Esophagus muscularis mucosa (tissue), 4 donors: ENCODE results near the gene NPTN. TPM values are rescaled to one million over a fixed set of nuclear protein-coding genes. Genes with fewer than 3 reads are reported as not detected.

Source experiments
- DNase-seq: peaks from one replicate; pipeline ENCODE4 v3.0.0-alpha.2; 2017; ENCODE audit errors: extremely low spot score
- H3K27ac ChIP-seq, 4 donors: fragments of 200-600 bp; sonication (generic); replicated peaks in 1 of 4; 1 replicate in 3 of 4; 2 replicates in 1 of 4; pipeline ENCODE4 v1.5.1; 2016 to 2019; ENCODE audit warnings: mild to moderate bottlenecking in 1 of 4
- H3K27me3 ChIP-seq, 4 donors: fragments of 200-600 bp; sonication (generic); one replicate each; pipeline versions ENCODE4 v1.5.1 to v1.6.0; 2016 to 2019
- H3K36me3 ChIP-seq, 4 donors: fragments of 200-600 bp; sonication (generic); one replicate each; pipeline ENCODE4 v1.5.1; 2016 to 2019
- H3K4me1 ChIP-seq, 4 donors: fragments of 200-600 bp; sonication (generic); one replicate each; pipeline ENCODE4 v1.5.1; 2016 to 2019
- H3K4me3 ChIP-seq, 4 donors: fragments of 200-600 bp; sonication (generic); 1 replicate in 2 of 4; 2 replicates in 2 of 4; pipeline ENCODE4 v1.5.1; 2016 to 2019; ENCODE audit warnings: mild to moderate bottlenecking in 4 of 4, moderate library complexity in 1 of 4
- H3K9me3 ChIP-seq, 4 donors: fragments of 200-600 bp; sonication (generic); 1 replicate in 3 of 4; 2 replicates in 1 of 4; pipeline ENCODE4 v1.5.1; 2016 to 2019
- EP300 ChIP-seq: sonication (generic); formaldehyde crosslinking; IDR thresholded peaks from one replicate; pipeline ENCODE4 v1.6.1; 2017; ENCODE audit warnings: antibody characterized with exemption
- POLR2A ChIP-seq: fragments of 450-650 bp; IDR thresholded peaks from one replicate; pipeline ENCODE4 v1.6.1; 2017; ENCODE audit warnings: antibody characterized with exemption, moderate library complexity, mild to moderate bottlenecking, low read depth
- POLR2AphosphoS5 ChIP-seq, 2 donors: sonication (generic); formaldehyde crosslinking; IDR thresholded peaks; one replicate each; pipeline ENCODE4 v1.6.1; 2017; ENCODE audit warnings: antibody characterized with exemption in 2 of 2
- WGBS: methylation state at CpG from one replicate; pipeline ENCODE4 v1.1.5; 2018; 5-methylcytosine and 5-hydroxymethylcytosine counted together
- intact Hi-C: fragments of 100-400 bp; cut with DNase I; formaldehyde crosslinking; loops from one replicate; pipeline ENCODE4 v1.15.1; 2023
- total RNA-seq, 4 donors: library from RNA; depleted of rRNA; stranded (reverse); fragments of >200 nt; gene quantifications; one replicate each; pipeline versions ENCODE4 v1.1.0 to v1.2.1, GENCODE V29; 2016
- TF ChIP-seq, protein P1 (sequence below), 3 experiments: fragments of 200-600 bp in 2 of 3; fragments of 450-650 bp in 1 of 3; sonication (generic) in 2 of 3; IDR thresholded peaks; one replicate each; pipeline ENCODE4 v1.5.1; 2017 to 2019; ENCODE audit warnings: antibody characterized with exemption in 3 of 3, mild to moderate bottlenecking in 2 of 3, moderate library complexity in 1 of 3

The NPTN gene
- total RNA-seq, 4 donors from 2014 or later, result 218 to 281 (median 246) TPM

DNA sequence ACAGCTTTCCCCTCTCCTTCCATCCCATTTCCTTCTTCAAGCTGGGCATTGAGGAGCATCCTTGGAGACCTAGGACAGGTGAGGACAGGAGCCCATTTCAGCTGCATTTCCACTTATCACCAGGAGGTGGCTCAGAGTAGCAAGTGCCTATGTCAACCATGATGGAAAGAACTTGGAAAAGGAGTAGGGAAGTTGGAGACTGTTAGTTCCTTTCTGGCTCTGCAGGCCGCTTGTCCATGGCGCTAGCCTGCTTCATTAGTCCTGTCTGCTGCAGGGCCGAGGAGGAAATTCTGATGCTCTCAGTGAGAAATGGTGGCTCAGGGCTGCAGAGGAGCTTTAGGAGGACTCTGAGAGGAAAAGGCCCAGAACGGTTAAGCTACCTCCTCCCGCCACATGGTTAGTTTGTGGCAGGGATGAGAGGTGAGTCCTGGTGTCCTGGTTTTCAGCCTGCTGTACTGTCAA lies 44.0 kb upstream of the NPTN start:
- no peaks in the 10 kb centered on the region for H3K36me3 ChIP-seq
- peaks cover 0 to 7% (median 3%) of the 10 kb centered on the region in 4 donors for H3K4me1 ChIP-seq
- H3K27me3 ChIP-seq, result peaks cover 0 to 14% (median 0%) of the 10 kb centered on the region in 4 donors
- H3K4me3 ChIP-seq, result no peak overlapping the region
- no peak overlapping the region for H3K27ac ChIP-seq
- intact Hi-C loops, result loop anchor here (1.0 kb wide), 1 partner anchor 23 kb away; no protein-coding TSS in a partner anchor
- DNase-seq, result peak; percentile 91
- H3K9me3 ChIP-seq, result no peaks in the 10 kb centered on the region
- WGBS, result 22% methylated on average over 5 of the region's 5 CpGs
- TF ChIP-seq POLR2A, result no peak
- peak in 1 of 2 donors; percentile 41 for TF ChIP-seq POLR2AphosphoS5 (IDR thresholded peaks at IDR 0.05)
- TF ChIP-seq, protein P1, sequence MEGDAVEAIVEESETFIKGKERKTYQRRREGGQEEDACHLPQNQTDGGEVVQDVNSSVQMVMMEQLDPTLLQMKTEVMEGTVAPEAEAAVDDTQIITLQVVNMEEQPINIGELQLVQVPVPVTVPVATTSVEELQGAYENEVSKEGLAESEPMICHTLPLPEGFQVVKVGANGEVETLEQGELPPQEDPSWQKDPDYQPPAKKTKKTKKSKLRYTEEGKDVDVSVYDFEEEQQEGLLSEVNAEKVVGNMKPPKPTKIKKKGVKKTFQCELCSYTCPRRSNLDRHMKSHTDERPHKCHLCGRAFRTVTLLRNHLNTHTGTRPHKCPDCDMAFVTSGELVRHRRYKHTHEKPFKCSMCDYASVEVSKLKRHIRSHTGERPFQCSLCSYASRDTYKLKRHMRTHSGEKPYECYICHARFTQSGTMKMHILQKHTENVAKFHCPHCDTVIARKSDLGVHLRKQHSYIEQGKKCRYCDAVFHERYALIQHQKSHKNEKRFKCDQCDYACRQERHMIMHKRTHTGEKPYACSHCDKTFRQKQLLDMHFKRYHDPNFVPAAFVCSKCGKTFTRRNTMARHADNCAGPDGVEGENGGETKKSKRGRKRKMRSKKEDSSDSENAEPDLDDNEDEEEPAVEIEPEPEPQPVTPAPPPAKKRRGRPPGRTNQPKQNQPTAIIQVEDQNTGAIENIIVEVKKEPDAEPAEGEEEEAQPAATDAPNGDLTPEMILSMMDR (IDR thresholded peaks at IDR 0.05), result peak; percentile 91 to 95 (median 93)

DNA sequence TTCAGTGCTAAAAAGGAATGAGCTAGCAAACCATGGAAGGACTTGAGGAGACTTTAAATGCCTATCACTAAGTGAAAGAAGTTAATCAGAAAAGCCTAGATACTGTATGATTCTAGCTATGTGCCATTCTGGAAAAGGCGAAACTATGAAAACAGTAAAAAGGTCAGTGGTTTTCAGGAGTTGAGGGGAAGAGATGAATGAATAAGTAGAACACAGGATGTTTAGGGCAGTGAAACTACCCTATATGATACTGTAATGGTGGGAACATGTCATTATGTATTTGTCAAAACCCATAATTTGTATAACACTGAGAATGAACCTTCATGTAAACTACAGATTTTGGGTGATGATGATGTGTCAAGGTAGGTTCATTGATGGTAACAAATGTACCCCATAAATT lies 41.4 kb upstream of the NPTN start:
- H3K4me1 ChIP-seq, result peaks cover 0 to 7% (median 3%) of the 10 kb centered on the region in 4 donors
- WGBS, result 95% methylated on average over 1 of the region's 1 CpG
- intact Hi-C loops, result no loop called here
- H3K36me3 ChIP-seq, result no peaks in the 10 kb centered on the region
- H3K27ac ChIP-seq, result no peak overlapping the region
- TF ChIP-seq, protein P1 (IDR thresholded peaks at IDR 0.05), result no peak
- TF ChIP-seq POLR2A (no peak), POLR2AphosphoS5 (IDR thresholded peaks at IDR 0.05) (no peak)
- H3K4me3 ChIP-seq, result no peak overlapping the region
- no peaks in the 10 kb centered on the region for H3K9me3 ChIP-seq
- H3K27me3 ChIP-seq, result peaks cover 0 to 36% (median 0%) of the 10 kb centered on the region in 4 donors
- DNase-seq, result no peak

DNA sequence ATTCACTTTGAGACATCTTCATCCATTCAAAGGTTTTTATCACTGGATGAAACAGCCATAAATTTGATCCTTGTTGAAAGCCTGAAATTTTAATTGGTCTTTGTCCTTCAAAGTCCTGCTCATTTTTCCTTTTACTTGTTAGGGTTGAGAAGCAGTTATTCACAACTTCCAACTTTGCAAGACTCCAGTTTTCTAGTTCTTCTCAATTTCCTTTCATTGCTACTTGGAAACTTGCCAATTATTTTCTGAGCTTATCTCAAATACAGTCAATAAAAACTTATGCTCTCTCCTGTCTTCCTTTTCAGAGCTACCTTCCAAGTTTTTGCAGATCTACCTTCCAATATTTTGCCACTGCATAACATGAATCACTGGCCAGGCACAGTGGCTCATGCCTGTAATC lies 27.3 kb upstream of the NPTN start:
- no peak overlapping the region for H3K27ac ChIP-seq
- H3K36me3 ChIP-seq, result no peaks in the 10 kb centered on the region
- no peak for TF ChIP-seq POLR2AphosphoS5 (IDR thresholded peaks at IDR 0.05)
- no peak for TF ChIP-seq POLR2A
- TF ChIP-seq, protein P1 (IDR thresholded peaks at IDR 0.05), result no peak
- no peak for TF ChIP-seq EP300
- H3K27me3 ChIP-seq, result peaks cover 0 to 4% (median 0%) of the 10 kb centered on the region in 4 donors
- no peak for DNase-seq
- intact Hi-C loops, result no loop called here
- no peak overlapping the region for H3K4me3 ChIP-seq
- no peaks in the 10 kb centered on the region for H3K9me3 ChIP-seq
- no peaks in the 10 kb centered on the region for H3K4me1 ChIP-seq

DNA sequence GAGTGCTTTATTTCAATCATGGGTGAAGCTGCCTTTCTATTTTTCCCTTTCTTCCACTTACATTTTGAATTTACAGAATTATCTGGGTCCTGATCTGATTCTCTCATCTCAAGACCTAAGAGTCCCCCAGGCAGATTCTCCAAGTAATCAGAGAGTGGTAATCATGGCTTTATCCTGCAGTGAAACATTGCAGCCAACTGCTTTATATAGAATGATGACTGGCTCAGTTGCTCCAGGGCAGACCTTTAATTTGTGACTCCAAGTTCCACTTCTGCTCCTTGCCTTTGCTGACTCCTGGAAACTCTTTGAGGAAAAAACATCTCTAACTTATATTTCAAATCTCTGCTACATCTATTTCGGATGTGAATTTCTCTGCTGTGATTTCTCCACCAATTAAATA lies 25.5 kb upstream of the NPTN start:
- H3K9me3 ChIP-seq, result no peaks in the 10 kb centered on the region
- WGBS, result 79% methylated on average over 1 of the region's 1 CpG
- intact Hi-C loops, result no loop called here
- H3K27me3 ChIP-seq, result peaks cover 0 to 4% (median 0%) of the 10 kb centered on the region in 4 donors
- TF ChIP-seq EP300 (no peak), POLR2A (no peak), POLR2AphosphoS5 (IDR thresholded peaks at IDR 0.05) (no peak)
- TF ChIP-seq, protein P1 (IDR thresholded peaks at IDR 0.05), result no peak
- H3K4me3 ChIP-seq, result no peak overlapping the region
- no peaks in the 10 kb centered on the region for H3K36me3 ChIP-seq
- H3K4me1 ChIP-seq, result no peaks in the 10 kb centered on the region
- no peak overlapping the region for H3K27ac ChIP-seq
- no peak for DNase-seq

DNA sequence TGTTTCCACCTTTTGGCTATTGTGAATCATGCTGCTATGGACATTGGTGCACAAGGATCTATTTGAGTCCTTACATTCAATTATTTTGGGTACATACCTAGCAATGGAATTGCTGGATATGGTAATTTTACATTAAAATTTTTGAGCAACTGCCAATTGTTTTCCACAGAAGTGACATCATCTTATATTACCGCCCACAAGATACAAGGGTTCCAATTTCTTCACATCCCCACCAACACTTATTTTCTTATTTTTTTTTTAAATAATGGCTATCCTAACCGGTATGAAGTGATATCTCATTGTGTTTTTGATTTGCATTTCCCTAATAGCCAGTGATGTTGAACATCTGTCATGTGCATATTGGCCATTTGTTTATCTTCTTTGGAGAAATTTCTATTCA lies 22.5 kb upstream of the NPTN start:
- intact Hi-C loops, result no loop called here

More for the DNA sequence above, 22.5 kb upstream of the NPTN start:
- Histone ChIP-seq H3K27ac (no peak overlapping the region), H3K27me3 (peaks cover 0 to 4% (median 0%) of the 10 kb centered on the region in 4 donors), H3K36me3 (no peaks in the 10 kb centered on the region), H3K4me1 (peaks cover 0 to 4% (median 0%) of the 10 kb centered on the region in 4 donors), H3K9me3 (no peaks in the 10 kb centered on the region), H3K4me3 (no peak overlapping the region)
- TF ChIP-seq, protein P1 (IDR thresholded peaks at IDR 0.05), result no peak
- no peak for TF ChIP-seq EP300
- no peak for TF ChIP-seq POLR2AphosphoS5 (IDR thresholded peaks at IDR 0.05)
- no peak for TF ChIP-seq POLR2A
- WGBS, result 87% methylated on average over 2 of the region's 2 CpGs
- DNase-seq, result no peak
